Astrocyte (in vitro differentiated cells and primary cell): ENCODE data around the gene RPA3. TPM values are rescaled to one million over a fixed set of nuclear protein-coding genes. Genes with fewer than 3 reads are reported as not detected.
"Not testable (repeated sequence)": the region's sequence is repeated elsewhere in the genome, so short reads cannot be mapped to it uniquely, and the experiment has no call there.

Experiments used
- DNase-seq: peaks from one replicate; pipeline ENCODE4 v3.0.0-alpha.2; 2010; ENCODE audit warnings: low read depth
- FAIRE-seq: peaks from 2 replicates; lab custom pipeline; 2011; peaks lifted over from hg19 to GRCh38; lab: Jason Lieb, UNC
- H2AFZ ChIP-seq: 2 replicates; pipeline ENCODE4 v1.6.0; 2012; ENCODE audit warnings: low read depth, low read length, inconsistent platforms
- H3K27ac ChIP-seq: 2 replicates; pipeline ENCODE4 v1.5.1; 2011; ENCODE audit warnings: low read depth, low read length, inconsistent platforms
- H3K27me3 ChIP-seq: 2 replicates; pipeline ENCODE4 v1.6.0; 2011; ENCODE audit warnings: low read length, inconsistent platforms; ENCODE audit not compliant: insufficient read depth
- H3K36me3 ChIP-seq: 2 replicates; pipeline ENCODE4 v1.5.1; 2011; ENCODE audit warnings: low read length, inconsistent platforms; ENCODE audit not compliant: insufficient read depth
- H3K4me1 ChIP-seq: 2 replicates; pipeline ENCODE4 v1.5.1; 2011; ENCODE audit warnings: low read length, inconsistent platforms; ENCODE audit not compliant: insufficient read depth
- H3K4me2 ChIP-seq: 2 replicates; pipeline ENCODE4 v1.6.0; 2012; ENCODE audit warnings: low read length, inconsistent platforms
- H3K4me3 ChIP-seq: 2 replicates; pipeline ENCODE4 v1.5.1; 2011; ENCODE audit warnings: low read depth, mild to moderate bottlenecking, low read length, inconsistent platforms; ENCODE audit not compliant: insufficient read depth
- H3K79me2 ChIP-seq: 2 replicates; pipeline ENCODE4 v1.6.0; 2012; ENCODE audit warnings: mild to moderate bottlenecking, low read length, inconsistent platforms; ENCODE audit not compliant: insufficient read depth
- H3K9ac ChIP-seq: 2 replicates; pipeline ENCODE4 v1.6.0; 2012; ENCODE audit warnings: mild to moderate bottlenecking, low read length, inconsistent platforms
- H3K9me3 ChIP-seq: 2 replicates; pipeline ENCODE4 v1.5.1; 2012; ENCODE audit warnings: low read depth, mild to moderate bottlenecking, low read length, inconsistent platforms; ENCODE audit not compliant: insufficient read depth
- H4K20me1 ChIP-seq: 2 replicates; pipeline ENCODE4 v1.6.0; 2012; ENCODE audit warnings: low read length, inconsistent platforms; ENCODE audit not compliant: insufficient read depth
- H3K27ac Mint-ChIP-seq: one replicate; pipeline ENCODE4 v1.8.0; 2021; ENCODE audit warnings: mild to moderate bottlenecking, mixed read lengths; ENCODE audit not compliant: unreplicated experiment
- H3K27me3 Mint-ChIP-seq: one replicate; pipeline ENCODE4 v1.8.0; 2021; ENCODE audit warnings: low read depth, mixed read lengths; ENCODE audit not compliant: unreplicated experiment
- H3K36me3 Mint-ChIP-seq: one replicate; pipeline ENCODE4 v1.8.0; 2021; ENCODE audit warnings: low read depth, mixed read lengths; ENCODE audit not compliant: unreplicated experiment
- H3K4me1 Mint-ChIP-seq: one replicate; pipeline ENCODE4 v1.8.0; 2021; ENCODE audit warnings: low read depth, mixed read lengths; ENCODE audit not compliant: unreplicated experiment
- H3K4me3 Mint-ChIP-seq: one replicate; pipeline ENCODE4 v1.8.0; 2021; ENCODE audit warnings: mild to moderate bottlenecking, moderate library complexity, mixed read lengths; ENCODE audit not compliant: unreplicated experiment
- H3K9me3 Mint-ChIP-seq: one replicate; pipeline ENCODE4 v1.8.0; 2021; ENCODE audit warnings: mild to moderate bottlenecking, mixed read lengths; ENCODE audit not compliant: unreplicated experiment
- CTCF ChIP-seq: IDR thresholded peaks from 2 replicates; pipeline ENCODE4 v1.5.1; 2011; ENCODE audit warnings: low read depth, mild to moderate bottlenecking, inconsistent platforms, low read length, moderate library complexity; ENCODE audit not compliant: insufficient read depth
- EZH2 ChIP-seq: IDR thresholded peaks from 2 replicates; pipeline ENCODE4 v1.6.1; 2012; ENCODE audit warnings: mild to moderate bottlenecking, low read length, inconsistent platforms; ENCODE audit not compliant: insufficient read depth
- total RNA-seq: library from RNA; stranded (reverse); gene quantifications from 2 replicates; pipeline ENCODE4 v1.2.1, GENCODE V29; 2021

Gene RPA3
- total RNA-seq, 1 donor from 2014 or later: 17.7 TPM

GRCh38 chr7:7665031-7665430, 53.4 kb downstream of the RPA3 start:
- H3K27me3 ChIP-seq: no peaks in the 10 kb centered on the region
- H3K4me3 ChIP-seq: no peak overlapping the region
- H3K4me1 ChIP-seq: no peaks in the 10 kb centered on the region
- H3K27ac Mint-ChIP-seq: no peak overlapping the region
- H3K4me1 Mint-ChIP-seq: no peaks in the 10 kb centered on the region
- no peak overlapping the region for H2AFZ ChIP-seq
- H3K9me3 Mint-ChIP-seq: peaks cover under 1% of the 10 kb centered on the region
- FAIRE-seq: no peak
- no peaks in the 10 kb centered on the region for H3K79me2 ChIP-seq
- no peaks in the 10 kb centered on the region for H3K9me3 ChIP-seq
- H3K27me3 Mint-ChIP-seq: no peaks in the 10 kb centered on the region
- H3K36me3 ChIP-seq: no peaks in the 10 kb centered on the region
- no peak overlapping the region for H3K27ac ChIP-seq
- H4K20me1 ChIP-seq: peaks cover 4% of the 10 kb centered on the region
- no peak for DNase-seq
- no peak overlapping the region for H3K9ac ChIP-seq
- no peak overlapping the region for H3K4me2 ChIP-seq
- TF ChIP-seq EZH2: no peak
- no peak for TF ChIP-seq CTCF
- no peak overlapping the region for H3K4me3 Mint-ChIP-seq
- H3K36me3 Mint-ChIP-seq: peaks cover 2% of the 10 kb centered on the region

GRCh38 chr7:7664291-7664690, 54.1 kb downstream of the RPA3 start:
- Mint-ChIP-seq H3K9me3 (peaks cover 6% of the 10 kb centered on the region), H3K4me1 (no peaks in the 10 kb centered on the region), H3K4me3 (no peak overlapping the region), H3K36me3 (peaks cover 2% of the 10 kb centered on the region), H3K27ac (no peak overlapping the region), H3K27me3 (no peaks in the 10 kb centered on the region)
- H3K4me2 ChIP-seq: no peak overlapping the region
- H2AFZ ChIP-seq: no peak overlapping the region
- H3K4me3 ChIP-seq: no peak overlapping the region
- FAIRE-seq: peak; percentile 70
- H3K9me3 ChIP-seq: no peaks in the 10 kb centered on the region
- H3K27ac ChIP-seq: no peak overlapping the region
- DNase-seq: no peak
- TF ChIP-seq CTCF: no peak
- H3K36me3 ChIP-seq: no peaks in the 10 kb centered on the region
- H3K79me2 ChIP-seq: no peaks in the 10 kb centered on the region
- H3K27me3 ChIP-seq: no peaks in the 10 kb centered on the region
- no peaks in the 10 kb centered on the region for H3K4me1 ChIP-seq
- H4K20me1 ChIP-seq: peaks cover 4% of the 10 kb centered on the region
- H3K9ac ChIP-seq: no peak overlapping the region

- peak; percentile 40 for TF ChIP-seq CTCF
- TF ChIP-seq EZH2: no peak
- Histone ChIP-seq H3K4me2 (no peak overlapping the region), H3K4me3 (no peak overlapping the region), H3K9me3 (no peaks in the 10 kb centered on the region), H4K20me1 (peaks cover 4% of the 10 kb centered on the region), H3K79me2 (no peaks in the 10 kb centered on the region), H3K27ac (no peak overlapping the region), H3K9ac (no peak overlapping the region), H3K4me1 (no peaks in the 10 kb centered on the region), H3K27me3 (no peaks in the 10 kb centered on the region), H3K36me3 (no peaks in the 10 kb centered on the region), H2AFZ (no peak overlapping the region)
- no peak for DNase-seq
- Mint-ChIP-seq H3K27ac (no peak overlapping the region), H3K27me3 (no peaks in the 10 kb centered on the region), H3K4me3 (no peak overlapping the region), H3K36me3 (no peaks in the 10 kb centered on the region), H3K4me1 (no peaks in the 10 kb centered on the region), H3K9me3 (peaks cover 8% of the 10 kb centered on the region)
- FAIRE-seq: no peak
Measured at GRCh38 chr7:7662527-7662926, 55.9 kb downstream of the RPA3 start.

- not testable (repeated sequence) for FAIRE-seq
Measured at GRCh38 chr7:7656459-7656858, 61.9 kb downstream of the RPA3 start.

More at GRCh38 chr7:7656459-7656858, 61.9 kb downstream of the RPA3 start:
- not testable (repeated sequence) for DNase-seq, H3K27me3 ChIP-seq, H3K36me3 Mint-ChIP-seq, H3K27ac Mint-ChIP-seq, H3K9me3 ChIP-seq, H3K27ac ChIP-seq, H3K4me1 Mint-ChIP-seq, H3K4me2 ChIP-seq, H3K4me3 ChIP-seq, H3K79me2 ChIP-seq, H3K36me3 ChIP-seq, H3K4me3 Mint-ChIP-seq, H3K9ac ChIP-seq, H3K27me3 Mint-ChIP-seq, H2AFZ ChIP-seq, H4K20me1 ChIP-seq, H3K4me1 ChIP-seq
- peaks cover 15% of the 10 kb centered on the region for H3K9me3 Mint-ChIP-seq
